Heart left ventricle (tissue), 13 donors: Measurements from ENCODE around the gene COA1.

Source experiments
- CTCF ChIP-seq, 12 donors: fragments of 200-600 bp; sonication (generic) in 4 of 12; IDR thresholded peaks; one replicate each; pipeline versions ENCODE4 v1.5.0 to v1.8.0; 2018 to 2022; ENCODE audit warnings: antibody characterized with exemption in 12 of 12, mild to moderate bottlenecking in 5 of 12
- POLR2A ChIP-seq, 2 donors: fragments of 450-650 bp; IDR thresholded peaks; one replicate each; pipeline ENCODE4 v1.6.1; 2017; ENCODE audit warnings: antibody characterized with exemption in 2 of 2, mild to moderate bottlenecking in 2 of 2, moderate library complexity in 2 of 2
- donor health status: ischemic (EF 13 %, LVEDD 7.1; RV severe dilation, severe dysfunction).
- donor health status: DM: no; HTN: yes; CAD: no.
- donor health status: DM: no; HTN: no; CAD: no.
- donor health status: ischemic (EF 25% LVEDD 6.9; RV normal size, moderate dysfunction).
- donor health status: ischemic (EF 25% LVEDD 5.7; RV mildly dilated, moderate dysfunction).
- donor health status: ischemic (EF 35%, LVEDD 5.7; RV mildly dilated, moderate dysfunction).
- donor health status: nonischemic (EF 11% LVEDD 7.7; RV severe dilation, severe dysfunction).
- donor health status: DM: yes; HTN: yes; CAD: no.
- donor health status: PGD.
- donor health status: ischemic (EF 29% LVEDD 5.4; RV normal size, mild dysfunction).
- donor health status: nonischemic (EF 23%, LVEDD 6.1; RV moderate dilation, normal function).

GRCh38 chr7:43758029-43758821 lies 28.9 kb upstream of the COA1 start, which contains the start of gene BLVRA:
- TF ChIP-seq CTCF (IDR thresholded peaks at IDR 0.05): no peak
- TF ChIP-seq POLR2A (IDR thresholded peaks at IDR 0.05): no peak
